Transverse colon (tissue), 4 donors: ENCODE data around the gene PNLIPRP2. TPM values are rescaled to one million over a fixed set of nuclear protein-coding genes. Genes with fewer than 3 reads are reported as not detected.
A peak's percentile ranks its signal among the peaks of the same experiment; 100 is the strongest.

Experiments used
- DNase-seq: peaks from one replicate; pipeline ENCODE4 v3.0.0-alpha.2; 2019
- H3K27ac ChIP-seq, 4 donors: fragments of 200-600 bp; sonication (generic); 2 replicates each; pipeline ENCODE4 v1.5.1; 2016 to 2018; ENCODE audit warnings: inconsistent platforms in 4 of 4
- H3K27me3 ChIP-seq: fragments of 200-600 bp; sonication (generic); 2 replicates; pipeline ENCODE4 v1.5.1; 2017; ENCODE audit warnings: inconsistent platforms
- H3K36me3 ChIP-seq, 4 donors: fragments of 200-600 bp; sonication (generic); 2 replicates each; pipeline ENCODE4 v1.5.1; 2017 to 2019; ENCODE audit warnings: inconsistent platforms in 4 of 4
- H3K4me1 ChIP-seq, 4 donors: fragments of 200-600 bp; sonication (generic); 2 replicates each; pipeline ENCODE4 v1.5.1; 2017 to 2020; ENCODE audit warnings: inconsistent platforms in 4 of 4
- H3K4me3 ChIP-seq, 4 donors: fragments of 200-600 bp; sonication (generic); 1 replicate in 1 of 4; 2 replicates in 3 of 4; pipeline versions ENCODE4 v1.5.1 to v1.6.1; 2017 to 2019; ENCODE audit warnings: inconsistent platforms in 4 of 4
- H3K9me3 ChIP-seq, 2 donors: fragments of 200-600 bp; sonication (generic); 2 replicates each; pipeline ENCODE4 v1.5.1; 2017 to 2019; ENCODE audit warnings: inconsistent platforms in 2 of 2
- EP300 ChIP-seq: sonication (generic); formaldehyde crosslinking; IDR thresholded peaks from one replicate; pipeline ENCODE4 v1.6.1; 2017; ENCODE audit warnings: antibody characterized with exemption, low read depth
- POLR2A ChIP-seq: fragments of 450-650 bp; IDR thresholded peaks from one replicate; pipeline ENCODE4 v1.6.1; 2016; ENCODE audit warnings: antibody characterized with exemption, mild to moderate bottlenecking, moderate library complexity
- POLR2AphosphoS5 ChIP-seq, 3 donors: sonication (generic); formaldehyde crosslinking; IDR thresholded peaks; one replicate each; pipeline ENCODE4 v1.6.1; 2016; ENCODE audit warnings: antibody characterized with exemption in 3 of 3
- WGBS, 2 donors: methylation state at CpG; one replicate each; pipeline ENCODE4 v1.1.5; 2018; ENCODE audit warnings: low coverage in 1 of 2; 5-methylcytosine and 5-hydroxymethylcytosine counted together
- in situ Hi-C, 4 donors: fragments of 200-750 bp; cut with MboI; loops; one replicate each; pipeline versions ENCODE4 v1.15.0 to v1.15.1; 2017; ENCODE audit warnings: low sequenced_read_pairs in 3 of 4, low pct_ligation_motif_present in 1 of 4, low pct_unique_long_range_greater_than_20kb in 1 of 4
- intact Hi-C: fragments of 100-400 bp; cut with DNase I; formaldehyde crosslinking; loops from one replicate; pipeline ENCODE4 v1.15.1; 2023; ENCODE audit warnings: low total_unique reads
- total RNA-seq, 4 donors: library from RNA; depleted of rRNA; stranded (reverse); fragments of >200 nt; gene quantifications; one replicate each; pipeline ENCODE4 v1.1.0, GENCODE V29; 2016
- TF ChIP-seq, protein P1 (sequence below), 5 experiments: fragments of 200-600 bp in 3 of 5; fragments of 450-650 bp in 2 of 5; sonication (generic) in 3 of 5; IDR thresholded peaks; 1 replicate in 2 of 5; 2 replicates in 3 of 5; pipeline ENCODE4 v1.5.1; 2016 to 2017; ENCODE audit warnings: antibody characterized with exemption in 5 of 5, inconsistent platforms in 3 of 5, mild to moderate bottlenecking in 2 of 5, moderate library complexity in 1 of 5

PNLIPRP2 gene
- total RNA-seq, 4 donors from 2014 or later: 0.32 to 4.2 TPM; not detected in 2

DNA sequence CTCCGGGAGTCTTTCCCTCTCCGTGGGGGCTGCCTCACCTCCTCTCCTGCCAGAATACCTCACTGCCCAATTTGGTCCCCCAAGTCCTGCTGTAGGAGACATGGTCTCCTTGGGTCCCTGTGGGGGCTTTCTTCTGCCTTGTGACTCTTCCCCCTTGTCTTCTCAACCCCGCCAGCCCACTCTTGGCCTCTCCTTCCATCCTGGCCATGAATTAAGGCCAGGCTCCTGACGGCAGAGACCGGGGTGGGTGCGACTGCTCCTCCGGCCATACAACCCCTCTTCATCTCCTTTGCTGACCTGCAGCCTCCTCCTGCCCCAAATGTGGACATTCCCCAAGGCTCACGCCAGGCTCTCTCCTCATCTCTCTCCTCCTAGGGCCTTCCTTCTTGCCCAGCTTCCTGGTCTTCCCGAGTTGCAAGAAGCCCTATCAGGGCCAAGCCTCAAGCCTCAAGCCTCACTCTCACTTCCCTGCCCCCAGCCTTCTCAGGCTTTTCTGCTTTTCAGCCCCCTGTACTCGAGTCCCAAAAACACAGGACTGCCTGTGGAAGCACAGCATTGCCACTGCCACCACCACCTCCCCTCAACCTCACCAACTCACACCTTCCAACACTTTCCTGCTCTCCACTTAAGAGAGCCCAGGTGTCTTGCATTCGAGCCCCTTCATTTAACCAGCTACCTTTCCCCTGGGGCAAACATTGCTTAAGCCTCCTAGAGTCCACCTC, 1.3 kb downstream of the PNLIPRP2 start:
- H3K4me3 ChIP-seq: no peak overlapping the region
- H3K9me3 ChIP-seq: no peaks in the 10 kb centered on the region
- no peak overlapping the region for H3K27ac ChIP-seq
- 80 to 86% methylated on average over 11 of the region's 11 CpGs for WGBS, 2 donors
- no peaks in the 10 kb centered on the region for H3K27me3 ChIP-seq
- H3K4me1 ChIP-seq: peaks cover 0 to 17% (median 13%) of the 10 kb centered on the region in 4 donors
- TF ChIP-seq POLR2AphosphoS5 (IDR thresholded peaks at IDR 0.05) (no peak), EP300 (no peak), POLR2A (no peak)
- TF ChIP-seq, protein P1, sequence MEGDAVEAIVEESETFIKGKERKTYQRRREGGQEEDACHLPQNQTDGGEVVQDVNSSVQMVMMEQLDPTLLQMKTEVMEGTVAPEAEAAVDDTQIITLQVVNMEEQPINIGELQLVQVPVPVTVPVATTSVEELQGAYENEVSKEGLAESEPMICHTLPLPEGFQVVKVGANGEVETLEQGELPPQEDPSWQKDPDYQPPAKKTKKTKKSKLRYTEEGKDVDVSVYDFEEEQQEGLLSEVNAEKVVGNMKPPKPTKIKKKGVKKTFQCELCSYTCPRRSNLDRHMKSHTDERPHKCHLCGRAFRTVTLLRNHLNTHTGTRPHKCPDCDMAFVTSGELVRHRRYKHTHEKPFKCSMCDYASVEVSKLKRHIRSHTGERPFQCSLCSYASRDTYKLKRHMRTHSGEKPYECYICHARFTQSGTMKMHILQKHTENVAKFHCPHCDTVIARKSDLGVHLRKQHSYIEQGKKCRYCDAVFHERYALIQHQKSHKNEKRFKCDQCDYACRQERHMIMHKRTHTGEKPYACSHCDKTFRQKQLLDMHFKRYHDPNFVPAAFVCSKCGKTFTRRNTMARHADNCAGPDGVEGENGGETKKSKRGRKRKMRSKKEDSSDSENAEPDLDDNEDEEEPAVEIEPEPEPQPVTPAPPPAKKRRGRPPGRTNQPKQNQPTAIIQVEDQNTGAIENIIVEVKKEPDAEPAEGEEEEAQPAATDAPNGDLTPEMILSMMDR (IDR thresholded peaks at IDR 0.05): no peak
- DNase-seq: no peak
- no peaks in the 10 kb centered on the region for H3K36me3 ChIP-seq
- intact Hi-C loops (no loop called here), in situ Hi-C loops (no loop called here)

DNA sequence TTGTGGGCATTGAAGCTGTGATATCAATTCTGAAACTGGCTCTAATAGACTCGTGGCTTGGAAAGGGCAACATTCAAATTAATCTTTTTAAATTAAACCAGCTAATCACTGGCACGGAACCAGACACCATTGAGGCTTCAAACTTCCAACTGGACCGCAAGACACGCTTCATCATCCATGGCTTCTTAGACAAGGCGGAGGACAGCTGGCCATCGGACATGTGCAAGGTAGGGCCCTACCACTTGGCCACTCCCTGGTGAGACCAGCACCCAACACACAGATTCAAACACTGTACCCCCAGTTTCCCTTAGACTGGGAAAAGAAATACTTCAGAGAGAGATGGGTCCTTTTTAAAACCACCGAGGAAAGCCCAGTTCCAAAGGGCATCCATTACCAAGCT, 5.1 kb downstream of the PNLIPRP2 start:
- H3K27me3 ChIP-seq: peaks cover 7% of the 10 kb centered on the region
- WGBS, 2 donors: 90% methylated on average over 7 of the region's 7 CpGs; no CpG with 5 or more reads in 1 of the 2 donors

DNA sequence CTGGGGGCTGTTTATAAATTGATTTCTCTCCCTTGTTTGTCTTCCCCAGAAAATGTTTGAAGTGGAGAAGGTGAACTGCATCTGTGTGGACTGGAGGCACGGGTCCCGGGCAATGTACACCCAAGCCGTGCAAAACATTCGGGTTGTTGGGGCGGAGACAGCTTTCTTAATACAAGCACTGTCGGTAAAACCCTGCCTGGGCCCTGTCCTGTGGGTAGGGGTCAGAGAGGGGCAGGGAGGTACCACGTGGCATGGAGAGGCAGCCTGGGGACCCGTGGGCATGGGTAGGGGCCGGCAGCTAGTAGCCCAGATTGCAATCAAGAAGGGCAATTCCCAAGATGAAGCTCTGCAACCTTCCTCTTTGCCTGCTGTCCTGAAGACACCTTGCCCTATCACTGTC, 6.1 kb downstream of the PNLIPRP2 start:
- H3K4me1 ChIP-seq: peaks cover 0 to 6% (median 0%) of the 10 kb centered on the region in 4 donors
- TF ChIP-seq EP300: no peak
- no peak for TF ChIP-seq POLR2AphosphoS5 (IDR thresholded peaks at IDR 0.05)
- TF ChIP-seq, protein P1 (IDR thresholded peaks at IDR 0.05): no peak
- TF ChIP-seq POLR2A: no peak
- DNase-seq: no peak
- no peak overlapping the region for H3K27ac ChIP-seq
- no peak overlapping the region for H3K4me3 ChIP-seq
- H3K9me3 ChIP-seq: no peaks in the 10 kb centered on the region
- WGBS, 2 donors: 71 to 76% methylated on average over 4 to 9 of the region's 9 CpGs
- intact Hi-C loops: loop anchor here (1.0 kb wide), 1 partner anchor 37 kb away; no protein-coding TSS in a partner anchor
- H3K27me3 ChIP-seq: peaks cover 7% of the 10 kb centered on the region
- in situ Hi-C loops: no loop called here
- no peaks in the 10 kb centered on the region for H3K36me3 ChIP-seq

More for the DNA sequence above, 5.1 kb downstream of the PNLIPRP2 start:
- in situ Hi-C loops (no loop called here), intact Hi-C loops (no loop called here)
- peaks cover 0 to 14% (median 5%) of the 10 kb centered on the region in 4 donors for H3K4me1 ChIP-seq
- TF ChIP-seq POLR2AphosphoS5 (IDR thresholded peaks at IDR 0.05): no peak
- no peak for TF ChIP-seq POLR2A
- no peak for TF ChIP-seq EP300
- TF ChIP-seq, protein P1 (IDR thresholded peaks at IDR 0.05): no peak
- H3K4me3 ChIP-seq: no peak overlapping the region
- no peak for DNase-seq
- no peaks in the 10 kb centered on the region for H3K9me3 ChIP-seq
- H3K36me3 ChIP-seq: no peaks in the 10 kb centered on the region
- H3K27ac ChIP-seq: no peak overlapping the region

DNA sequence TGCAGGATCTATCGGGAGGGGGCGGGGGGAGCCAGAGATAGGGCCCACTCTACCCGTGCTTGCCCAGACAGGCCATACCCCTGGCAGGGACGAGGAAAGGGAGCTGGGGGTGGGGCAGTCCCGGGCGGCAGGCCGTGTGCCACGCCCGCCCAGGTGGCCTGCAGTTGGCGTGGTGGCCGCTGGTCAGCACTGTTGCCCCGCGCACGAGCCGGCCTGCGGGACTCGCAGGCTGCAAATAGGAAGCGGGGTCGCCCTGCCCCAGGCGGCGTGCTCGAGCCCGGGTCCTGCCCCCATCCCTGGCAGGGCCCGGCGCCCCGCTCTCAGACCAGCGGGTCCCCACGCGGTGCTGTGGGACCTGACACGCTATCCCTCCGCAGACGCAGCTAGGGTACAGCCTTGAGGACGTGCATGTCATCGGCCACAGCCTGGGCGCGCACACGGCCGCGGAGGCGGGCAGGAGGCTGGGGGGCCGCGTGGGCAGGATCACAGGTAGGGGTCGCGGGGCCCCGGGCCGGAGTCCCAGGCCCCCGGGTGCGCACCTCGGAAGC, 6.7 kb downstream of the PNLIPRP2 start:
- Histone ChIP-seq H3K27ac (no peak overlapping the region), H3K27me3 (peaks cover 7% of the 10 kb centered on the region), H3K4me3 (peak overlapping the region in 3 of 4 donors; percentile 32 to 47 (median 36)), H3K9me3 (no peaks in the 10 kb centered on the region), H3K4me1 (peaks cover 0 to 6% (median 0%) of the 10 kb centered on the region in 4 donors), H3K36me3 (no peaks in the 10 kb centered on the region)
- TF ChIP-seq, protein P1 (IDR thresholded peaks at IDR 0.05): peak; percentile 53 to 76 (median 54)
- TF ChIP-seq EP300: no peak
- in situ Hi-C loops (no loop called here), intact Hi-C loops (loop anchor here (1.0 kb wide), 1 partner anchor 37 kb away; no protein-coding TSS in a partner anchor)
- WGBS, 2 donors: 18% methylated on average over 48 of the region's 49 CpGs; no CpG with 5 or more reads in 1 of the 2 donors
- DNase-seq: peak; percentile 68
